Thoracic aorta (tissue), 2 donors: Measurements from ENCODE around the gene ZBTB16. TPM values are rescaled to one million over a fixed set of nuclear protein-coding genes. Genes with fewer than 3 reads are reported as not detected.

ENCODE experiments used
- ATAC-seq: fragments of 150-250 bp; one replicate; pipeline ENCODE4 v1.8.0; 2017; ENCODE audit warnings: low read depth; ENCODE audit not compliant: insufficient number of reproducible peaks, low FRiP score
- DNase-seq: peaks from one replicate; pipeline ENCODE4 v3.0.0-alpha.2; 2020; ENCODE audit warnings: low spot score
- H3K27ac ChIP-seq, 2 donors: fragments of 200-600 bp; sonication (generic); 1 replicate in 1 of 2; 2 replicates in 1 of 2; pipeline ENCODE4 v1.5.1; 2016; ENCODE audit warnings: mild to moderate bottlenecking in 2 of 2, moderate library complexity in 2 of 2
- H3K27me3 ChIP-seq: fragments of 200-600 bp; sonication (generic); replicated peaks from 2 replicates; pipeline ENCODE4 v1.6.0; 2016; ENCODE audit warnings: mild to moderate bottlenecking; ENCODE audit not compliant: insufficient read depth
- H3K36me3 ChIP-seq: fragments of 200-600 bp; sonication (generic); one replicate; pipeline ENCODE4 v1.5.1; 2016
- H3K4me1 ChIP-seq, 2 donors: fragments of 200-600 bp; sonication (generic); 1 replicate in 1 of 2; 2 replicates in 1 of 2; pipeline versions ENCODE4 v1.5.1 to v1.6.0; 2016; ENCODE audit warnings: low read depth in 2 of 2, mild to moderate bottlenecking in 1 of 2; ENCODE audit not compliant: control insufficient read depth in 1 of 2
- H3K4me3 ChIP-seq: fragments of 200-600 bp; sonication (generic); 2 replicates; pipeline ENCODE4 v1.5.1; 2016; ENCODE audit warnings: mild to moderate bottlenecking
- H3K9me3 ChIP-seq: fragments of 200-600 bp; sonication (generic); 2 replicates; pipeline ENCODE4 v1.5.1; 2016
- CTCF ChIP-seq: fragments of 200-600 bp; sonication (generic); IDR thresholded peaks from one replicate; pipeline ENCODE4 v1.5.1; 2019; ENCODE audit warnings: antibody characterized with exemption
- total RNA-seq, 2 donors: library from RNA; depleted of rRNA; stranded (reverse); fragments of >200 nt; gene quantifications; one replicate each; pipeline versions ENCODE4 v1.1.0 to v1.2.3, GENCODE V29; 2016

ZBTB16 gene
- total RNA-seq, 2 donors from 2014 or later = 314 to 545 TPM

- Histone ChIP-seq H3K4me3 (no peak overlapping the region), H3K27ac (no peak overlapping the region), H3K4me1 (peaks cover 15 to 22% of the 10 kb centered on the region in 2 donors), H3K9me3 (no peaks in the 10 kb centered on the region), H3K27me3 (no peaks in the 10 kb centered on the region), H3K36me3 (no peaks in the 10 kb centered on the region)
- no peak for TF ChIP-seq CTCF
- DNase-seq (no peak), ATAC-seq (no peak)
Observed at GRCh38 chr11:114286229-114286628, 226.7 kb downstream of the ZBTB16 start.

DNA sequence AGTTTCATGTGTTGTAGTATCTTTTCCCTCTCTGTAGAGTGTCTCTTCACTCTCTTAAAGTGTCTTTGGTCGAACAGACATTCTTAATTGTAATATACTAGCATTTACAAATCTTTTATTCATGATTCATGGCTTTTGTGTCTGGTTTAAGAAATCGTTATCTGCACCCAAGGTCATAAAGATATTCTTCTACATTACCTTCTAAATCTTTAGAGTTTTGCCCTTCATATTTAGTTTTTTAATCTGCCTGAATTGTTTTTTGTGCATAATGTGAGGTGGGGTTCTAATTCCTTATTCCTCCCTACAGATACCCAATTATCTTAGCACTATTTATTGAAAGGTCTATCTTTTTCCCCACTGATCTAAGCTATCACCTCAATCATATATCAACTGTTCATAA lies 227.6 kb downstream of the ZBTB16 start:
- Histone ChIP-seq H3K27ac (no peak overlapping the region), H3K36me3 (no peaks in the 10 kb centered on the region), H3K4me3 (no peak overlapping the region), H3K27me3 (no peaks in the 10 kb centered on the region), H3K9me3 (no peaks in the 10 kb centered on the region), H3K4me1 (peaks cover 20 to 27% of the 10 kb centered on the region in 2 donors)
- ATAC-seq (no peak), DNase-seq (no peak)
- TF ChIP-seq CTCF = no peak

- no peaks in the 10 kb centered on the region for H3K9me3 ChIP-seq
- H3K36me3 ChIP-seq = no peaks in the 10 kb centered on the region
- DNase-seq (no peak), ATAC-seq (no peak)
- H3K4me1 ChIP-seq = peaks cover 29 to 37% of the 10 kb centered on the region in 2 donors
- H3K27ac ChIP-seq = no peak overlapping the region
- no peaks in the 10 kb centered on the region for H3K27me3 ChIP-seq
- no peak overlapping the region for H3K4me3 ChIP-seq
- TF ChIP-seq CTCF = no peak
Observed at GRCh38 chr11:114288136-114288535, 228.6 kb downstream of the ZBTB16 start.

DNA sequence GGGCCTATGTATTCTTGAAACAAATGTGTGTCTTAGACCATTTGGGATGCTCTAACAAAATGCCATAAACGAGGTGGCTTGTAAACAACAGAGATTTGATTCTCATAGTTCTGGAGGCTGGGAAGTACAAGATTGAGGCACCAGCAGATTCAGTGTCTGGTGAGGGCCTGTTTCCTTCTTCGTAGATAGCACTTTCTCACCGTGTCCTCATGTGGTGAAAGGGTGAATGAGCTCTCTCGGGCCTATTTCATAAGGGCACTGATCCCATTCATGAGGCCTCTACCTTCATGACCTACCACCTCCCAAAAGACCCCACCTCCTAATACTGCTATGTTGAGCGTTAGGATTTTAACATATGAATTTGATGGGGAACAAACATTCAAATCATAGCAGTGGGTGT lies 230.3 kb downstream of the ZBTB16 start:
- Histone ChIP-seq H3K27ac (peak overlapping the region in 1 of 2 donors; percentile 94), H3K9me3 (no peaks in the 10 kb centered on the region), H3K27me3 (no peaks in the 10 kb centered on the region), H3K4me1 (peaks cover 39 to 49% of the 10 kb centered on the region in 2 donors), H3K4me3 (no peak overlapping the region), H3K36me3 (no peaks in the 10 kb centered on the region)
- no peak for ATAC-seq
- DNase-seq = no peak
- no peak for TF ChIP-seq CTCF

GRCh38 chr11:114290503-114291235 lies 231.2 kb downstream of the ZBTB16 start:
- no peak for TF ChIP-seq CTCF
- DNase-seq (no peak), ATAC-seq (no peak)
- Histone ChIP-seq H3K4me3 (peak overlapping the region; percentile 48), H3K27me3 (no peaks in the 10 kb centered on the region), H3K36me3 (no peaks in the 10 kb centered on the region), H3K4me1 (peaks cover 34 to 53% of the 10 kb centered on the region in 2 donors), H3K9me3 (no peaks in the 10 kb centered on the region), H3K27ac (peak overlapping the region; percentile 94 to 99)
